BE2C (cell line): Measurements from ENCODE around the gene GPR161.
"Not testable (repeated sequence)": the region's sequence is repeated elsewhere in the genome, so short reads cannot be mapped to it uniquely, and the experiment has no call there.

Source experiments
- DNase-seq: peaks from one replicate; pipeline ENCODE4 v3.0.0-alpha.2; 2020
- H3K27me3 ChIP-seq: fragments of 250-450 bp; sonication (Bioruptor Pico); 2 replicates; pipeline ENCODE4 v1.5.1; 2020; ENCODE audit warnings: mild to moderate bottlenecking
- H3K36me3 ChIP-seq: fragments of 250-450 bp; sonication (Bioruptor Pico); 2 replicates; pipeline ENCODE4 v1.5.1; 2020; ENCODE audit warnings: mild to moderate bottlenecking
- H3K4me1 ChIP-seq: fragments of 250-450 bp; sonication (Bioruptor Pico); 2 replicates; pipeline ENCODE4 v1.5.1; 2020
- H3K4me3 ChIP-seq: 2 replicates; pipeline ENCODE4 v1.5.1; 2011; ENCODE audit warnings: low read depth, low read length
- H3K9me3 ChIP-seq: fragments of 250-450 bp; sonication (Bioruptor Pico); 2 replicates; pipeline ENCODE4 v1.5.1; 2020
- CTCF ChIP-seq: IDR thresholded peaks from 2 replicates; pipeline ENCODE4 v1.5.1; 2012; ENCODE audit warnings: mild to moderate bottlenecking, low read depth, low read length

GPR161 gene

GRCh38 chr1:168159979-168160378 lies 23.2 kb upstream of the GPR161 start:
- Histone ChIP-seq H3K36me3 (no peaks in the 10 kb centered on the region), H3K4me3 (no peak overlapping the region), H3K4me1 (no peaks in the 10 kb centered on the region), H3K9me3 (no peaks in the 10 kb centered on the region), H3K27me3 (no peaks in the 10 kb centered on the region)
- DNase-seq = no peak
- no peak for TF ChIP-seq CTCF

GRCh38 chr1:168159251-168159650 lies 22.5 kb upstream of the GPR161 start:
- no peaks in the 10 kb centered on the region for H3K4me1 ChIP-seq
- H3K36me3 ChIP-seq = no peaks in the 10 kb centered on the region
- no peak for DNase-seq
- no peaks in the 10 kb centered on the region for H3K27me3 ChIP-seq
- H3K9me3 ChIP-seq = no peaks in the 10 kb centered on the region
- TF ChIP-seq CTCF = no peak
- H3K4me3 ChIP-seq = no peak overlapping the region

- no peaks in the 10 kb centered on the region for H3K36me3 ChIP-seq
- no peak for DNase-seq
- no peaks in the 10 kb centered on the region for H3K27me3 ChIP-seq
- H3K4me1 ChIP-seq = no peaks in the 10 kb centered on the region
- no peak overlapping the region for H3K4me3 ChIP-seq
- H3K9me3 ChIP-seq = no peaks in the 10 kb centered on the region
- TF ChIP-seq CTCF = no peak
These were observed 20.9 kb upstream of the GPR161 start for GRCh38 chr1:168157638-168158037.

- H3K9me3 ChIP-seq = no peaks in the 10 kb centered on the region
- no peak for DNase-seq
- H3K4me3 ChIP-seq = no peak overlapping the region
- no peak for TF ChIP-seq CTCF
- no peaks in the 10 kb centered on the region for H3K4me1 ChIP-seq
- no peaks in the 10 kb centered on the region for H3K36me3 ChIP-seq
- no peaks in the 10 kb centered on the region for H3K27me3 ChIP-seq
These were observed 19.2 kb upstream of the GPR161 start for GRCh38 chr1:168155910-168156309.

GRCh38 chr1:168154707-168155106 lies 18.0 kb upstream of the GPR161 start:
- not testable (repeated sequence) for DNase-seq, H3K9me3 ChIP-seq, H3K4me3 ChIP-seq, H3K4me1 ChIP-seq, H3K27me3 ChIP-seq, H3K36me3 ChIP-seq

GRCh38 chr1:168151935-168152334 lies 15.2 kb upstream of the GPR161 start:
- Histone ChIP-seq H3K27me3 (no peaks in the 10 kb centered on the region), H3K4me3 (no peak overlapping the region), H3K9me3 (no peaks in the 10 kb centered on the region), H3K36me3 (no peaks in the 10 kb centered on the region), H3K4me1 (no peaks in the 10 kb centered on the region)
- TF ChIP-seq CTCF = no peak
- no peak for DNase-seq

- Histone ChIP-seq H3K4me3 (no peak overlapping the region), H3K4me1 (no peaks in the 10 kb centered on the region), H3K36me3 (no peaks in the 10 kb centered on the region), H3K27me3 (no peaks in the 10 kb centered on the region), H3K9me3 (no peaks in the 10 kb centered on the region)
- DNase-seq = no peak
- no peak for TF ChIP-seq CTCF
These were observed 13.6 kb upstream of the GPR161 start for GRCh38 chr1:168150283-168150682.
